ENCODE data around the gene EEIG1. TPM values are rescaled to one million over a fixed set of nuclear protein-coding genes. Genes with fewer than 3 reads are reported as not detected.
A peak's percentile ranks its signal among the peaks of the same experiment; 100 is the strongest.

EEIG1 gene
- total RNA-seq, 1 donor from 2014 or later: 27.3 TPM

DNA sequence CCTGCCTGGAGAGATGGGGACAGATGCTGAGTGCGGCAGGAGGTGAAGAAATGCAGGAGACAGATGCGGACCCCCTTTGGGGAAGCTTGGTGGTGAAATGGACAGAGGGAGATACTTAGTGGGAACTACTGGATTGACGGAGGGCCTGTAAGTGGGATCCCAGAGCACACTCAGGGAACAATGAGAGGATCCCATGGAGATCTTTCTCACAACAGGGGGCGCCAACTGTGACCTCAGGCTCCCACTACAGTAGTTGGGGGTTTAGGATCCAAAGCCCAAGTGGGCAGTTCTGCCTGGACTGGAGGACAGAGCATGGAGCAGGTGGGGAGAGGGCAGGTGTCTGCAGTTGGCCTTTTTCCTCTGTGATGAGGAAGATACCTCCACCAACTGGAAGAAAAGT lies 46.5 kb downstream of the EEIG1 start:
- no peak overlapping the region for H3K4me3 Mint-ChIP-seq (ENCODE audit: unreplicated experiment)
- H3K36me3 Mint-ChIP-seq (ENCODE audit: low read depth, unreplicated experiment): peaks cover 12% of the 10 kb centered on the region
- H3K27me3 Mint-ChIP-seq (ENCODE audit: unreplicated experiment): peaks cover 10% of the 10 kb centered on the region
- H3K9me3 Mint-ChIP-seq (ENCODE audit: unreplicated experiment): no peaks in the 10 kb centered on the region
- TF ChIP-seq CTCF (IDR thresholded peaks at IDR 0.05; ENCODE audit: unreplicated experiment): no peak
- H3K27ac Mint-ChIP-seq (ENCODE audit: unreplicated experiment): peak overlapping the region; percentile 57
- no peak for DNase-seq (ENCODE audit: low spot score)
- H3K4me1 Mint-ChIP-seq (ENCODE audit: unreplicated experiment): peaks cover 31% of the 10 kb centered on the region

DNA sequence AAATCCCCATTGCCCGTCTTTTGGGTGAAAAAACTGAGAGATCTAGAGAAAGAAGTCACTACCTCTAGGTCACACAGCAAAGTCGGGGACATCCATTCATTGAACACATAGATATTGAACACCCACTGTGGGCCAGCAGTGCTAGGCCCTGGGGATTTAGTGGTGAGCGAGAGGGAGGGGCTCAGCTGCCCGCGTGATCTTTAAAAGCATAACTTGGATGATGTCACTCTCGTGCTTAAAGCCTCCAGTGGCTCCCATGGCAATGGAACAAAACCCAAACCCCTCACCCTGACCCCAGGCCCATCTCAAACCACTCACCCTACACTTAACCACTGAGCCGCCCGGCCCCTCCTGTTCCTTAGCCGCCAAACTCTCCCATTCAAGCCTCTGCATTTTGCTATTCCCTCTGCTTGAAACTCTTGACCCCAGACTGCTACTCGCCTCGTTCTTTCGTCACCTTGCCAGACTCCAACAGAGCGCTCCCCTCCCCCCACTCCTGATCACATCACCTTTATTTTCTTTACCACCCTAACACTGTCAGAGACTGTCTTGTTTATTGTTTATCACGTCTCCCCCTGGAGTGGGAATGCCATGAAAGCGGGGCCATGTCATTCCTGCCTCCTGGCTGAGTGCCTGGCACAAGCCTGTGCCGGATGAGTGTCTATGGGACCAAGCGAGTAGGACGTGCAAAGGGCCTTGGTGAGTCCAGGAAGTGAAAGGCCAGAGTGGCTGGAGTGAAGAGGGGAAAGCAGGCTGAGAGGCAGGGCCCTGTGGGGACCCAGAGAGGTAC lies 49.5 kb downstream of the EEIG1 start:
- no peak for DNase-seq (ENCODE audit: low spot score)
- H3K4me3 Mint-ChIP-seq (ENCODE audit: unreplicated experiment): peak overlapping the region; percentile 52
- TF ChIP-seq CTCF (IDR thresholded peaks at IDR 0.05; ENCODE audit: unreplicated experiment): no peak
- H3K27ac Mint-ChIP-seq (ENCODE audit: unreplicated experiment): peak overlapping the region; percentile 27
- peaks cover 18% of the 10 kb centered on the region for H3K4me1 Mint-ChIP-seq (ENCODE audit: unreplicated experiment)
- no peaks in the 10 kb centered on the region for H3K9me3 Mint-ChIP-seq (ENCODE audit: unreplicated experiment)
- H3K27me3 Mint-ChIP-seq (ENCODE audit: unreplicated experiment): peaks cover 6% of the 10 kb centered on the region
- H3K36me3 Mint-ChIP-seq (ENCODE audit: low read depth, unreplicated experiment): peaks cover 12% of the 10 kb centered on the region

Other genes starting within 250 kb of the EEIG1 start
- 29.1 TPM for gene TOR2A, start 245.7 kb downstream of the EEIG1 start, total RNA-seq (ENCODE audit: unreplicated experiment)
- 137 TPM for gene SH2D3C, start 202.3 kb downstream of the EEIG1 start, total RNA-seq (ENCODE audit: unreplicated experiment)
- gene CDK9, start 195.0 kb downstream of the EEIG1 start, total RNA-seq (ENCODE audit: unreplicated experiment): 188 TPM
- 51.3 TPM for gene FPGS, start 178.1 kb downstream of the EEIG1 start, total RNA-seq (ENCODE audit: unreplicated experiment)
- gene ENG, start 126.3 kb downstream of the EEIG1 start, total RNA-seq (ENCODE audit: unreplicated experiment): 113 TPM
- gene AK1, start 103.3 kb downstream of the EEIG1 start, total RNA-seq (ENCODE audit: unreplicated experiment): 63.3 TPM
- 80.0 TPM for gene ST6GALNAC6, start 81.4 kb downstream of the EEIG1 start, total RNA-seq (ENCODE audit: unreplicated experiment)
- 25.0 TPM for gene ST6GALNAC4, start 63.9 kb downstream of the EEIG1 start, total RNA-seq (ENCODE audit: unreplicated experiment)
- gene PIP5KL1, start 50.2 kb downstream of the EEIG1 start, total RNA-seq (ENCODE audit: unreplicated experiment): 2.4 TPM
- 31.5 TPM for gene DPM2, start 43.1 kb downstream of the EEIG1 start, total RNA-seq (ENCODE audit: unreplicated experiment)
- gene NAIF1, start 86.3 kb upstream of the EEIG1 start, total RNA-seq (ENCODE audit: unreplicated experiment): 9.9 TPM
- gene SLC25A25, start 87.2 kb upstream of the EEIG1 start, total RNA-seq (ENCODE audit: unreplicated experiment): 8.5 TPM
- gene PTGES2, start 146.7 kb upstream of the EEIG1 start, total RNA-seq (ENCODE audit: unreplicated experiment): 39.8 TPM
- gene LCN2, start 168.5 kb upstream of the EEIG1 start, total RNA-seq (ENCODE audit: unreplicated experiment): not detected
- 62.1 TPM for gene BBLN, start 179.3 kb upstream of the EEIG1 start, total RNA-seq (ENCODE audit: unreplicated experiment)
- gene CIZ1, start 210.6 kb upstream of the EEIG1 start, total RNA-seq (ENCODE audit: unreplicated experiment): 156 TPM
- gene DNM1, start 222.4 kb upstream of the EEIG1 start, total RNA-seq (ENCODE audit: unreplicated experiment): 8.0 TPM